Measurements from ENCODE around the gene NT5M.

NT5M gene

GRCh38 chr17:17370711-17371110 is 67.5 kb downstream of the NT5M start:
- Histone ChIP-seq H3K4me3 (replicated peaks; ENCODE audit: insufficient read depth, low read length) (no peak overlapping the region), H3K27me3 (ENCODE audit: insufficient read depth, poor library complexity, severe bottlenecking) (no peaks in the 10 kb centered on the region), H3K27ac (replicated peaks) (no peak overlapping the region)
- no peak for DNase-seq (ENCODE audit: low read depth in 1 of 2, low spot score in 1 of 2)
- no peak for TF ChIP-seq SPI1 (IDR thresholded peaks at IDR 0.05; ENCODE audit: borderline replicate concordance, low read depth)
- TF ChIP-seq GABPA (IDR thresholded peaks at IDR 0.05; ENCODE audit: low read depth) = no peak
- TF ChIP-seq POLR2AphosphoS5 (IDR thresholded peaks at IDR 0.05; ENCODE audit: low read depth) = no peak
- TF ChIP-seq CTCF (IDR thresholded peaks at IDR 0.05; ENCODE audit: insufficient read depth, low read length) = no peak
- TF ChIP-seq REST (IDR thresholded peaks at IDR 0.05; ENCODE audit: insufficient replicate concordance, low read depth) = no peak

GRCh38 chr17:17372856-17373520 is 69.8 kb downstream of the NT5M start:
- no peaks in the 10 kb centered on the region for H3K27me3 ChIP-seq (ENCODE audit: insufficient read depth, poor library complexity, severe bottlenecking)
- no peak for DNase-seq (ENCODE audit: low read depth in 1 of 2, low spot score in 1 of 2)
- H3K27ac ChIP-seq (replicated peaks) = no peak overlapping the region
- TF ChIP-seq REST (IDR thresholded peaks at IDR 0.05; ENCODE audit: insufficient replicate concordance, low read depth) = no peak
- no peak for TF ChIP-seq SPI1 (IDR thresholded peaks at IDR 0.05; ENCODE audit: borderline replicate concordance, low read depth)
- TF ChIP-seq CTCF (IDR thresholded peaks at IDR 0.05; ENCODE audit: insufficient read depth, low read length) = no peak
- no peak for TF ChIP-seq GABPA (IDR thresholded peaks at IDR 0.05; ENCODE audit: low read depth)
- TF ChIP-seq POLR2AphosphoS5 (IDR thresholded peaks at IDR 0.05; ENCODE audit: low read depth) = no peak
- H3K4me3 ChIP-seq (replicated peaks; ENCODE audit: insufficient read depth, low read length) = no peak overlapping the region

GRCh38 chr17:17375841-17376240 is 72.7 kb downstream of the NT5M start:
- TF ChIP-seq CTCF (IDR thresholded peaks at IDR 0.05; ENCODE audit: insufficient read depth, low read length) (no peak), GABPA (IDR thresholded peaks at IDR 0.05; ENCODE audit: low read depth) (no peak)
- no peak overlapping the region for H3K4me3 ChIP-seq (replicated peaks; ENCODE audit: insufficient read depth, low read length)
- no peak overlapping the region for H3K27ac ChIP-seq (replicated peaks)
- no peaks in the 10 kb centered on the region for H3K27me3 ChIP-seq (ENCODE audit: insufficient read depth, poor library complexity, severe bottlenecking)
- no peak for DNase-seq (ENCODE audit: low read depth in 1 of 2, low spot score in 1 of 2)

- no peak for DNase-seq (ENCODE audit: low read depth in 1 of 2, low spot score in 1 of 2)
- no peak for TF ChIP-seq CTCF (IDR thresholded peaks at IDR 0.05; ENCODE audit: insufficient read depth, low read length)
- no peak for TF ChIP-seq REST (IDR thresholded peaks at IDR 0.05; ENCODE audit: insufficient replicate concordance, low read depth)
- no peak for TF ChIP-seq POLR2AphosphoS5 (IDR thresholded peaks at IDR 0.05; ENCODE audit: low read depth)
- TF ChIP-seq GABPA (IDR thresholded peaks at IDR 0.05; ENCODE audit: low read depth) = no peak
- no peak for TF ChIP-seq SPI1 (IDR thresholded peaks at IDR 0.05; ENCODE audit: borderline replicate concordance, low read depth)
- no peaks in the 10 kb centered on the region for H3K27me3 ChIP-seq (ENCODE audit: insufficient read depth, poor library complexity, severe bottlenecking)
- H3K4me3 ChIP-seq (replicated peaks; ENCODE audit: insufficient read depth, low read length) = no peak overlapping the region
- 0 out of 2 replicates have a peak overlapping the region, but pooled peaks have one; percentile 1 for H3K27ac ChIP-seq (replicated peaks)
Measured at GRCh38 chr17:17376362-17376761, 73.2 kb downstream of the NT5M start.

Data from HL-60 (cell line).